H1 (cell line): Measurements from ENCODE around the gene SLIT3. TPM values are rescaled to one million over a fixed set of nuclear protein-coding genes. Genes with fewer than 3 reads are reported as not detected.

Experiments
- CREB1 ChIP-seq: IDR thresholded peaks from 2 replicates; pipeline ENCODE4 v1.6.1; 2012; ENCODE audit warnings: inconsistent platforms
- CTBP2 ChIP-seq: IDR thresholded peaks from 2 replicates; pipeline ENCODE4 v1.7.0; 2011; ENCODE audit warnings: borderline replicate concordance, mild to moderate bottlenecking, moderate library complexity, mixed read lengths, low read length; ENCODE audit not compliant: insufficient read depth, insufficient read length
- KDM4A ChIP-seq: IDR thresholded peaks from one replicate; pipeline ENCODE4 v1.7.1; 2012; ENCODE audit warnings: low read depth, mild to moderate bottlenecking, moderate library complexity, low read length, inconsistent platforms; ENCODE audit not compliant: severe bottlenecking
- TAF7 ChIP-seq: optimal IDR thresholded peaks from 2 replicates; pipeline ENCODE3; 2011; ENCODE audit warnings: low read depth, mild to moderate bottlenecking, inconsistent platforms, low read length, moderate library complexity, borderline replicate concordance
- polyA plus RNA-seq, 7 experiments: library from polyadenylated mRNA; depleted of rRNA in 3 of 7; stranded (reverse) in 5 of 7; unstranded in 2 of 7; fragments of >200 nt in 5 of 7; fragments of 200-250 nt in 2 of 7; gene quantifications; 1 replicate in 5 of 7; 2 replicates in 1 of 7; 4 replicates in 1 of 7; pipeline versions ENCODE4 v1.2.1 to v1.2.3, GENCODE V29; 2011 to 2013; ENCODE audit warnings: missing spikeins in 2 of 7, mixed read lengths in 2 of 7
- total RNA-seq: library from RNA; stranded (reverse); fragmentation: NEBNext Ultra II Directional; extraction: Animal tissue kit (Norgen Biotek cat#: 25700); gene quantifications from 2 replicates; pipeline ENCODE4 v1.2.1, GENCODE V29; 2021
- TF ChIP-seq, protein P1 (sequence below): IDR thresholded peaks from 2 replicates; pipeline ENCODE4 v1.6.1; 2011; ENCODE audit warnings: low read depth, mild to moderate bottlenecking, low read length; ENCODE audit not compliant: insufficient read depth

Gene SLIT3
- total and polyA plus RNA-seq, 2 of the 8 experiments (the other 6 are each of a cell fraction or from before 2014, with no cell fraction given), result 1.1 to 1.2 TPM

DNA sequence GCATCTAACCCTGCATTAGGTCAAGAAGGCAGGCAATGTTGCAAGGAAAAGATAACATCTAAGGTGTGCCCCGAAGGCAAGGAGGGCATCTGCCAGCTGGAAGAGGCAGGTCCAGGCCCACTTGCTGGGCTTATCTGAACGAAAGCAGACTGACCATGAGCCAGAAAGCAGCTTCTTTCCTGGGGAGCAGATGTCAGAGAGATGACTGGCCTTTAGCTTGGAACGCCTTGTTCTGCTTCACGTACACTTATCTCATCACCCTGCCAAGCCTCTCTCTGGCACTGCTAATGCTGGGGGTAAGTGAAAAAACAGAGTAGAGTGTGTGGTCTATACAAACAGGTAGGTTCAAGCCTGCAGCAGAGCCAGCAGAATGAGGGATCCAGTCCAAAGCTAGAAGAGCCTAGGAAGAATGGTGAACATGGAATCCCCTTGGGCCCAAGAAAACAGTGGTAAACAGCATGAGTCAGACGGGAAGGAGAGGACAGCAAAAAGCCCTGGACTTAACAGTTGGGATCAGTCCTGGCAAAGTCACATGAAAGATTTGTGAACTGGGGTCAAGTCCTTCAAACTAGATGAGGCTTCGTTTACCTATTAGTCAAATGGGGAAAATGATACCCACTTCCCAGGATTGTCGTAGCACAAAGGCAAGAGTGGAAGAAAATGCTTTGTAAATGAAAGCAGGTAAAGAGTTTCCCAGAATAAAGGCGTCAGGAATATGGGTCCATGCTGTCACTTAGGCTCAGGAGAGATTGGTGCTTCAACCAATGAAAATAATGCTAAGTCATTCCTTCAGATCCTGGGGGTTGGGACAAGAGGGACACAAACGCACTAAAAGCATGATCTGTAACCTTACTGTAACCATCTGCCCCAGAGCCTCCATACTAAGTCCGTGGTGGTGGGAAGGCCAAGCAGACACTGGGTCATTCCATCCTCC, 200.9 kb downstream of the SLIT3 start (continued):
- TF ChIP-seq, protein P1, sequence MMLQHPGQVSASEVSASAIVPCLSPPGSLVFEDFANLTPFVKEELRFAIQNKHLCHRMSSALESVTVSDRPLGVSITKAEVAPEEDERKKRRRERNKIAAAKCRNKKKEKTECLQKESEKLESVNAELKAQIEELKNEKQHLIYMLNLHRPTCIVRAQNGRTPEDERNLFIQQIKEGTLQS, result no peak
- no peak for TF ChIP-seq TAF7
- TF ChIP-seq CREB1, result no peak
- no peak for TF ChIP-seq KDM4A
- no peak for TF ChIP-seq CTBP2
